Glutamatergic neuron (in vitro differentiated cells): ENCODE measurements around the gene ZNF418. TPM values are rescaled to one million over a fixed set of nuclear protein-coding genes. Genes with fewer than 3 reads are reported as not detected.

ENCODE experiments used
- DNase-seq: peaks from one replicate; pipeline ENCODE4 v3.0.0; 2022
- H3K27ac Mint-ChIP-seq: one replicate; pipeline ENCODE4 v1.8.0; 2020; ENCODE audit warnings: mild to moderate bottlenecking, mixed read lengths, inconsistent platforms; ENCODE audit not compliant: unreplicated experiment
- H3K27me3 Mint-ChIP-seq: one replicate; pipeline ENCODE4 v1.8.0; 2020; ENCODE audit warnings: mild to moderate bottlenecking, moderate library complexity, mixed read lengths, inconsistent platforms; ENCODE audit not compliant: unreplicated experiment
- H3K36me3 Mint-ChIP-seq: one replicate; pipeline ENCODE4 v1.8.0; 2020; ENCODE audit warnings: mild to moderate bottlenecking, mixed read lengths, inconsistent platforms; ENCODE audit not compliant: unreplicated experiment
- H3K4me1 Mint-ChIP-seq: one replicate; pipeline ENCODE4 v1.8.0; 2020; ENCODE audit warnings: mild to moderate bottlenecking, low read depth, mixed read lengths, inconsistent platforms; ENCODE audit not compliant: unreplicated experiment
- H3K4me3 Mint-ChIP-seq: one replicate; pipeline ENCODE4 v1.8.0; 2020; ENCODE audit warnings: mild to moderate bottlenecking, mixed read lengths, inconsistent platforms; ENCODE audit not compliant: unreplicated experiment
- H3K9me3 Mint-ChIP-seq: one replicate; pipeline ENCODE4 v1.8.0; 2020; ENCODE audit warnings: mild to moderate bottlenecking, moderate library complexity, mixed read lengths, inconsistent platforms; ENCODE audit not compliant: unreplicated experiment
- CTCF ChIP-seq: fragments of 200-600 bp; sonication (generic); IDR thresholded peaks from one replicate; pipeline ENCODE4 v1.5.0; 2021; ENCODE audit not compliant: partially characterized antibody, unreplicated experiment
- long read RNA-seq: library from polyadenylated mRNA; unstranded; transcript quantifications from one replicate; pipeline ENCODE4 v2.0.0, GENCODE V29; 2020; ENCODE audit not compliant: unreplicated experiment
- total RNA-seq: library from RNA; stranded (reverse); fragmentation: NEBNext Ultra II Directional; extraction: Animal tissue kit (Norgen Biotek cat#: 25700); gene quantifications from one replicate; pipeline ENCODE4 v1.2.1, GENCODE V29; 2021; ENCODE audit not compliant: unreplicated experiment

Gene ZNF418
- total RNA-seq = 25.4 TPM
- long read RNA-seq, partial matches to known transcripts = 0 of 1 reads
- long read RNA-seq, other reads (novel, unspliced or antisense) = 1 of 1 reads

- no peak for TF ChIP-seq CTCF
- Mint-ChIP-seq H3K4me1 (peaks cover 2% of the 10 kb centered on the region), H3K36me3 (peaks cover 33% of the 10 kb centered on the region), H3K9me3 (peaks cover 14% of the 10 kb centered on the region), H3K27ac (peak within 1 kb of the TSS; percentile 90), H3K27me3 (peaks cover 6% of the 10 kb centered on the region), H3K4me3 (peak within 1 kb of the TSS; percentile 98)
- peak; percentile 65 for DNase-seq
These were observed at the start of gene ZNF418 for GRCh38 chr19:57934820-57935665. Gene ZNF418 (minus strand): TSS chr19:57935402. CDS start chr19:57933822, 1,580 bp downstream.

GRCh38 chr19:57978586-57979289 is 43.5 kb upstream of the ZNF418 start:
- Mint-ChIP-seq H3K27me3 (peaks cover 9% of the 10 kb centered on the region), H3K4me3 (no peak overlapping the region), H3K27ac (no peak overlapping the region), H3K4me1 (no peaks in the 10 kb centered on the region), H3K36me3 (peaks cover 94% of the 10 kb centered on the region), H3K9me3 (peaks cover 55% of the 10 kb centered on the region)
- TF ChIP-seq CTCF = no peak
- no peak for DNase-seq

- Mint-ChIP-seq H3K4me1 (no peaks in the 10 kb centered on the region), H3K36me3 (peaks cover 72% of the 10 kb centered on the region), H3K27ac (peak within 1 kb of the TSS; percentile 38), H3K9me3 (peaks cover 46% of the 10 kb centered on the region), H3K4me3 (no peak within 1 kb of the TSS), H3K27me3 (peaks cover 12% of the 10 kb centered on the region)
- TF ChIP-seq CTCF = no peak
- DNase-seq = no peak
These were observed 39.2 kb upstream of the ZNF418 start, which contains the start of gene C19orf18 for GRCh38 chr19:57974434-57974833. Gene C19orf18 (minus strand): TSS chr19:57974534. CDS start chr19:57974432, 102 bp downstream.

- Mint-ChIP-seq H3K4me3 (no peak overlapping the region), H3K27me3 (peaks cover 8% of the 10 kb centered on the region), H3K9me3 (peaks cover 13% of the 10 kb centered on the region), H3K36me3 (peaks cover 26% of the 10 kb centered on the region), H3K4me1 (no peaks in the 10 kb centered on the region), H3K27ac (no peak overlapping the region)
- no peak for TF ChIP-seq CTCF
- DNase-seq = no peak
These were observed 29.6 kb upstream of the ZNF418 start for GRCh38 chr19:57964761-57965160.
